ENCODE data around the gene B3GALT5. TPM values are rescaled to one million over a fixed set of nuclear protein-coding genes. Genes with fewer than 3 reads are reported as not detected.

The B3GALT5 gene
- polyA plus RNA-seq, 1 donor (not counting 4 experiments of a cell fraction or from before 2014, with no cell fraction given): not detected

DNA sequence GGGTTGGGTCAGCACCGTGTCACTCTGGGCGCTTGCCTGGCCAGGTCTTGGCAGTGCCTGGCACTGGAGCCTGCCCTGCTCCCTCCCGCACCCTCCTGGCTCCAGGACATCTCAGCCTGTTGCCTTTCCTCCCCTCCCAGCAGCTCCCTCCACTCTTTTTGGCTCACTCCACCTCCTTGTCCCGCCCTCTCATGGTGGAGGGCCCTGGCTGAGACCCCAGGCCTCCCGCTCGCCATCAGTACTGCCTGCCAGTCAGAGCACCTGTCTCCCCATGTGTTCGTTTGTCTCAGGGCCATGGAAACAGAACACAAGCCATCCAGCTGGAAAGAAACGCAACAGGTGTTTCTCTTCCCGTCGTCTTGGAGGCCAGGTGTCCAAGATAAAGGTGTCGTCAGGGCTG is 61.0 kb downstream of the B3GALT5 start:
- Histone ChIP-seq H3K27me3 (ENCODE audit: control insufficient read depth, extremely low read depth, insufficient read depth, low read length) (no peaks in the 10 kb centered on the region), H3K4me3 (ENCODE audit: control insufficient read depth in 2 of 3, extremely low read depth in 1 of 3, insufficient read depth in 2 of 3, low read depth in 1 of 3, low read length in 3 of 3) (no peak overlapping the region), H3K9me1 (ENCODE audit: control insufficient read depth, extremely low read depth, insufficient read depth, low read length) (no peaks in the 10 kb centered on the region), H2AFZ (ENCODE audit: control insufficient read depth, low read length) (no peak overlapping the region), H3K4me2 (ENCODE audit: control insufficient read depth, extremely low read depth, insufficient read depth, low read depth, low read length) (no peak overlapping the region), H3K9ac (ENCODE audit: control insufficient read depth, extremely low read depth, insufficient read depth, low read length) (no peak overlapping the region), H3K9me3 (ENCODE audit: control insufficient read depth, low read depth, low read length) (peaks cover 6% of the 10 kb centered on the region), H4K20me1 (ENCODE audit: control insufficient read depth, extremely low read depth, insufficient read depth, low read length) (no peaks in the 10 kb centered on the region), H3K4me1 (ENCODE audit: control insufficient read depth, extremely low read depth, insufficient read depth, low read length) (no peaks in the 10 kb centered on the region), H3K27ac (ENCODE audit: control insufficient read depth, insufficient read depth, low read length) (no peak overlapping the region), H3K79me2 (ENCODE audit: control insufficient read depth, insufficient read depth, low read length) (no peaks in the 10 kb centered on the region), H3K36me3 (ENCODE audit: control insufficient read depth in 2 of 2, extremely low read depth in 1 of 2, insufficient read depth in 2 of 2, low read length in 2 of 2) (no peaks in the 10 kb centered on the region)
- FAIRE-seq: no peak
- TF ChIP-seq EZH2 (IDR thresholded peaks at IDR 0.05; ENCODE audit: low read length) (no peak), CTCF (optimal IDR thresholded peaks at IDR 0.05 in 1 of 3, IDR thresholded peaks at IDR 0.05 in 1 of 3, conservative IDR thresholded peaks at IDR 0.05 in 1 of 3; ENCODE audit: extremely low read depth in 1 of 3, insufficient read depth in 2 of 3, low read length in 3 of 3) (no peak)
- dilution Hi-C loops (cut with MboI; ENCODE audit: extremely low pct_ligation_motif_present, low sequenced_read_pairs): no loop called here
- DNase-seq (ENCODE audit: low read depth, low spot score): no peak

GRCh38 chr21:39674801-39675200 is 62.1 kb downstream of the B3GALT5 start:
- FAIRE-seq (no peak), DNase-seq (ENCODE audit: low read depth, low spot score) (no peak)
- Histone ChIP-seq H3K36me3 (ENCODE audit: control insufficient read depth in 2 of 2, extremely low read depth in 1 of 2, insufficient read depth in 2 of 2, low read length in 2 of 2) (no peaks in the 10 kb centered on the region), H3K79me2 (ENCODE audit: control insufficient read depth, insufficient read depth, low read length) (no peaks in the 10 kb centered on the region), H3K4me2 (ENCODE audit: control insufficient read depth, extremely low read depth, insufficient read depth, low read depth, low read length) (no peak overlapping the region), H3K27me3 (ENCODE audit: control insufficient read depth, extremely low read depth, insufficient read depth, low read length) (no peaks in the 10 kb centered on the region), H3K27ac (ENCODE audit: control insufficient read depth, insufficient read depth, low read length) (no peak overlapping the region), H3K9ac (ENCODE audit: control insufficient read depth, extremely low read depth, insufficient read depth, low read length) (no peak overlapping the region), H3K9me3 (ENCODE audit: control insufficient read depth, low read depth, low read length) (peaks cover 6% of the 10 kb centered on the region), H3K4me3 (ENCODE audit: control insufficient read depth in 2 of 3, extremely low read depth in 1 of 3, insufficient read depth in 2 of 3, low read depth in 1 of 3, low read length in 3 of 3) (no peak overlapping the region), H3K4me1 (ENCODE audit: control insufficient read depth, extremely low read depth, insufficient read depth, low read length) (no peaks in the 10 kb centered on the region), H4K20me1 (ENCODE audit: control insufficient read depth, extremely low read depth, insufficient read depth, low read length) (no peaks in the 10 kb centered on the region), H3K9me1 (ENCODE audit: control insufficient read depth, extremely low read depth, insufficient read depth, low read length) (no peaks in the 10 kb centered on the region), H2AFZ (ENCODE audit: control insufficient read depth, low read length) (no peak overlapping the region)
- dilution Hi-C loops (cut with MboI; ENCODE audit: extremely low pct_ligation_motif_present, low sequenced_read_pairs): no loop called here
- no peak for TF ChIP-seq CTCF (optimal IDR thresholded peaks at IDR 0.05 in 1 of 3, IDR thresholded peaks at IDR 0.05 in 1 of 3, conservative IDR thresholded peaks at IDR 0.05 in 1 of 3; ENCODE audit: extremely low read depth in 1 of 3, insufficient read depth in 2 of 3, low read length in 3 of 3)
- TF ChIP-seq EZH2 (IDR thresholded peaks at IDR 0.05; ENCODE audit: low read length): no peak
